Right renal cortex interstitium (tissue), 3 donors: ENCODE results near the gene CKMT1A. TPM values are rescaled to one million over a fixed set of nuclear protein-coding genes. Genes with fewer than 3 reads are reported as not detected.

Experiments used
- DNase-seq, 3 donors: peaks; one replicate each; pipeline ENCODE4 v3.0.0-alpha.2; 2013; ENCODE audit warnings: low read depth in 3 of 3, low spot score in 2 of 3
- polyA plus RNA-seq, 3 donors: library from polyadenylated mRNA; unstranded; fragments of 120-200 nt; gene quantifications; one replicate each; pipeline ENCODE4 v1.2.1, GENCODE V29; 2013; ENCODE audit not compliant: insufficient read length in 3 of 3

CKMT1A gene
- polyA plus RNA-seq, 3 donors = 1.0 to 3.8 (median 1.9) TPM

DNA sequence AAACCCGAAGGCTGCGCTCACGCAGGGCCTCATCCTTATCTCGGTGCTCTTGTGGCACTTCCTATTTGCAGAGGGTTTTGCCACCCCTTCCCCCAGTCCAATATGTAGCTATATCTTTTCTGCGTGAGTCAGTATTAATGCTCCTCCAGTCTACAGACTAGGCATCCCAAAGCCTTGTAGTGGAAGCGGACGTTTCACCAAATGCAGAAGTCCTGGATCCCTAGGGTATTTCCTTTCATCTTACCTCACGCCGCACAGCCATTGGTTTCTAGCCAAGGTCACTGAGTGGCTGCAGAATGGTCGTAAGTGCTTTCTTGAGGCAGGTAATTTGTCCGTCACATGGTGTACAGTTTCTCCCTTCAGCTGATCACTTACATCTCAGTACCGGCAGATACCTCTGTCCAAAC is 53.2 kb downstream of the CKMT1A start:
- DNase-seq = peak; percentile 6 to 20 (median 17)

DNA sequence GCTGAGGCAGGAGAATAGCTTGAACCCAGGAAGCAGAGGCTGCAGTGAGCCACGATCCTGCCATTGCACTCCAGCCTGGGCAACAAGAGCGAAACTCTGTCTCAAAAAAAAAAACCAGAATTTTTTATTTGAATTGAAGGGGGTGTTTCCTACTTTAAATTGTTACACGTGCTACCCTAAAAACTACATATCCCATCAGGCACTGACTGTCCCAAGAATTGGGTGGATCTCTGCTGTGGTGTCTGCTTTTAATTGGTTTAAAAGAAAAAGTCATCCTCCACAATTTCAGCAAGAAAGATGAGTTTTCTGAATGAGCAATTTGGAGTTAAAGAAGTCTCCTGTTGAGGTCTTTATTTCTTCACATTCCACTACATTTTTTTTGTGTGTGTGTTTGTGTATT is 54.7 kb downstream of the CKMT1A start:
- DNase-seq = no peak

Other genes with a start within 250 kb of the CKMT1A start
- 10 to 100 TPM; 72.8 to 87.3 (median 77.7) TPM for gene TP53BP1, start 200.7 kb upstream of the CKMT1A start, polyA plus RNA-seq
- 1 to 10 TPM; 7.5 to 8.7 (median 8.4) TPM for gene MAP1A, start 176.3 kb upstream of the CKMT1A start, polyA plus RNA-seq
- 10 to 100 TPM; 18.6 to 23.0 (median 22.3) TPM for gene PPIP5K1, start 103.7 kb upstream of the CKMT1A start, polyA plus RNA-seq
- 1 to 10 TPM; 1.6 to 4.0 (median 2.6) TPM for gene CKMT1B, start 99.8 kb upstream of the CKMT1A start, polyA plus RNA-seq
- under 1 TPM; 0.28 to 0.59 (median 0.47) TPM for gene STRC, start 75.1 kb upstream of the CKMT1A start, polyA plus RNA-seq
- 1 to 10 TPM; 1.5 to 4.0 (median 3.6) TPM for gene CATSPER2, start 45.0 kb upstream of the CKMT1A start, polyA plus RNA-seq
- 100 to 1,000 TPM; 624 to 664 (median 661) TPM for gene PDIA3, start 52.6 kb downstream of the CKMT1A start, polyA plus RNA-seq
- 1 to 10 TPM; 3.9 to 4.6 (median 4.1) TPM for gene ELL3, start 83.1 kb downstream of the CKMT1A start, polyA plus RNA-seq
- 100 to 1,000 TPM; 559 to 719 (median 653) TPM for gene SERF2, start 98.5 kb downstream of the CKMT1A start, polyA plus RNA-seq
- under 1 TPM in 1 of 3 donors, not detected in 2; 0.23 TPM for gene SERINC4, start 106.4 kb downstream of the CKMT1A start, polyA plus RNA-seq
- 10 to 100 TPM; 13.5 to 17.2 (median 16.9) TPM for gene HYPK, start 106.7 kb downstream of the CKMT1A start, polyA plus RNA-seq
- gene MFAP1, start 130.8 kb downstream of the CKMT1A start, polyA plus RNA-seq = 10 to 100 TPM; 74.1 to 81.8 (median 75.2) TPM
- 10 to 100 TPM; 13.3 to 19.4 (median 16.8) TPM for gene WDR76, start 133.1 kb downstream of the CKMT1A start, polyA plus RNA-seq